OCI-LY3 (cell line): ENCODE measurements around the gene KDM4B.

ENCODE experiments used
- H2AFZ ChIP-seq: fragments of 200-600, 300-600 bp; shearing (Covaris generic); 2 replicates; pipeline ENCODE4 v1.6.0; 2014; ENCODE audit warnings: antibody characterized with exemption, low read depth, low read length
- H3K27ac ChIP-seq: fragments of 200-600, 300-600 bp; sonication (generic); 2 replicates; pipeline ENCODE4 v1.5.1; 2014; ENCODE audit warnings: mild to moderate bottlenecking, low read length, moderate library complexity, mixed read lengths
- H3K27me3 ChIP-seq: fragments of 200-600, 300-600 bp; sonication (generic); 2 replicates; pipeline ENCODE4 v1.6.1; 2014; ENCODE audit warnings: low read depth, low read length, mixed read lengths
- H3K36me3 ChIP-seq: fragments of 200-600, 300-600 bp; sonication (generic); replicated peaks from 2 replicates; pipeline ENCODE3; 2014; ENCODE audit warnings: low read depth, low read length, mixed read lengths
- H3K4me1 ChIP-seq: fragments of 300-600, 200-600 bp; sonication (generic); 2 replicates; pipeline ENCODE4 v1.6.1; 2014; ENCODE audit warnings: low read length, mixed read lengths
- H3K4me2 ChIP-seq: fragments of 200-600, 300-600 bp; sonication (generic); 2 replicates; pipeline ENCODE4 v1.6.1; 2014; ENCODE audit warnings: low read length, mixed read lengths
- H3K4me3 ChIP-seq: fragments of 300-600, 200-600 bp; sonication (generic); 2 replicates; pipeline ENCODE4 v1.5.1; 2014; ENCODE audit warnings: antibody characterized with exemption, mild to moderate bottlenecking, low read length, moderate library complexity
- H3K79me2 ChIP-seq: fragments of 300-600, 200-600 bp; shearing (Covaris generic); 2 replicates; pipeline ENCODE4 v1.6.1; 2014; ENCODE audit warnings: mild to moderate bottlenecking, low read length, mixed read lengths
- H3K9ac ChIP-seq: fragments of 300-600, 200-600 bp; shearing (Covaris generic); 2 replicates; pipeline ENCODE4 v1.6.0; 2014; ENCODE audit warnings: mild to moderate bottlenecking, low read length, moderate library complexity
- H3K9me3 ChIP-seq: fragments of 200-600, 300-600 bp; shearing (Covaris generic); 2 replicates; pipeline ENCODE4 v1.6.1; 2014; ENCODE audit warnings: low read length, mixed read lengths; ENCODE audit not compliant: insufficient read depth
- H4K20me1 ChIP-seq: fragments of 200-600, 300-600 bp; sonication (generic); 2 replicates; pipeline ENCODE4 v1.6.1; 2016; ENCODE audit warnings: low read length, mixed read lengths; ENCODE audit not compliant: insufficient read depth
- EZH2phosphoT487 ChIP-seq: fragments of 200-600 bp; shearing (Covaris generic); IDR thresholded peaks from 2 replicates; pipeline ENCODE4 v1.6.1; 2018; ENCODE audit warnings: antibody characterized with exemption, mixed run types, low read depth
- TF ChIP-seq, protein P1 (sequence below): fragments of 200-600, 300-600 bp; sonication (generic); IDR thresholded peaks from 2 replicates; pipeline ENCODE4 v1.5.1; 2014; ENCODE audit warnings: antibody characterized with exemption, low read length, low read depth

KDM4B gene

DNA sequence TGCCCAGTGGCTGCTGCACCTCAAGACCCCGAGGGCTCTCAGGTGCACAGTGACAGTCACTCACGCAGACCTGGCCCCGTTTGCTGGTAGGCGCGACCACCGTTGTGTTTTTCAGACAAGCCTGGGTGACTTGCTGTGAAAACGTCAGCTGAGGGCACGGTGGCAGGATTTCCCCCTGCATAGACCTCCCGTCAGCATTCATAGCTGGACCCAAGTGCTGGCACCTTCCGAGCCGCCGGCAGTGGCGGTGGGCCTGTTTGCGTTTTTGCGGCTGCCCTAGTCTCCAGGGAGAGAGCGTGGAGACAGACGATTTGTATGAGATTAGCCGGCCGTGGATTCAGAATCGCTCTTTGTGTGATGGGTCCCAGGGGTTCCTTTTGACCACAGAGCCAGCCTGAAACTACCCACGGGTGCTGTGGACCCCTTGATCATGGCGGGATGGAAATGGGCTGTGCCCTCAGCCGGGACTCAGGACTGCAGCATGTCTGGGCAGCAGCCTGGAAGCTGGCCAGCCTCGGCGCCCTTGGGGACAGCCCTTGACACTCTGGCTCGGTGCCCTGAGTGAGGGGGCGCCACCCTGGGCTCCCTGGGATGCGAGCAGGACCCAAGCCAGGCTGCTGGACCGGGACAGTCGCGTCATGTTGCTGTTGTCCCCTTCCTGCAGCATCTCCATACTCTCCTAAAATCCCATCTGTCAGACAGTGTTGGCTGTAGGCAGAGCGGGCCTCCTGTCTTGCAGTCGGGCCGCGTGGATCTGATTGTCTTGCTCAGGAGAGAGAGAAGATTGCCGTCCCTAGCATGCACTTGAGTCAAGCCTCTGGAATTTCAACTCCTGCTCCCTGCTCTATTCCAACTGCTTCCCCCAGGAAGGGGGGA, 8.6 kb downstream of the KDM4B start:
- no peak for TF ChIP-seq EZH2phosphoT487
- TF ChIP-seq, protein P1, sequence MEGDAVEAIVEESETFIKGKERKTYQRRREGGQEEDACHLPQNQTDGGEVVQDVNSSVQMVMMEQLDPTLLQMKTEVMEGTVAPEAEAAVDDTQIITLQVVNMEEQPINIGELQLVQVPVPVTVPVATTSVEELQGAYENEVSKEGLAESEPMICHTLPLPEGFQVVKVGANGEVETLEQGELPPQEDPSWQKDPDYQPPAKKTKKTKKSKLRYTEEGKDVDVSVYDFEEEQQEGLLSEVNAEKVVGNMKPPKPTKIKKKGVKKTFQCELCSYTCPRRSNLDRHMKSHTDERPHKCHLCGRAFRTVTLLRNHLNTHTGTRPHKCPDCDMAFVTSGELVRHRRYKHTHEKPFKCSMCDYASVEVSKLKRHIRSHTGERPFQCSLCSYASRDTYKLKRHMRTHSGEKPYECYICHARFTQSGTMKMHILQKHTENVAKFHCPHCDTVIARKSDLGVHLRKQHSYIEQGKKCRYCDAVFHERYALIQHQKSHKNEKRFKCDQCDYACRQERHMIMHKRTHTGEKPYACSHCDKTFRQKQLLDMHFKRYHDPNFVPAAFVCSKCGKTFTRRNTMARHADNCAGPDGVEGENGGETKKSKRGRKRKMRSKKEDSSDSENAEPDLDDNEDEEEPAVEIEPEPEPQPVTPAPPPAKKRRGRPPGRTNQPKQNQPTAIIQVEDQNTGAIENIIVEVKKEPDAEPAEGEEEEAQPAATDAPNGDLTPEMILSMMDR: no peak
- no peak overlapping the region for H3K4me3 ChIP-seq
- H3K79me2 ChIP-seq: peaks cover 88% of the 10 kb centered on the region
- H3K36me3 ChIP-seq: peaks cover 25% of the 10 kb centered on the region
- no peak overlapping the region for H3K27ac ChIP-seq
- H4K20me1 ChIP-seq: peaks cover 92% of the 10 kb centered on the region
- no peak overlapping the region for H2AFZ ChIP-seq
- H3K4me1 ChIP-seq: peaks cover 29% of the 10 kb centered on the region
- no peak overlapping the region for H3K9ac ChIP-seq
- no peaks in the 10 kb centered on the region for H3K27me3 ChIP-seq
- H3K9me3 ChIP-seq: no peaks in the 10 kb centered on the region
- H3K4me2 ChIP-seq: no peak overlapping the region

DNA sequence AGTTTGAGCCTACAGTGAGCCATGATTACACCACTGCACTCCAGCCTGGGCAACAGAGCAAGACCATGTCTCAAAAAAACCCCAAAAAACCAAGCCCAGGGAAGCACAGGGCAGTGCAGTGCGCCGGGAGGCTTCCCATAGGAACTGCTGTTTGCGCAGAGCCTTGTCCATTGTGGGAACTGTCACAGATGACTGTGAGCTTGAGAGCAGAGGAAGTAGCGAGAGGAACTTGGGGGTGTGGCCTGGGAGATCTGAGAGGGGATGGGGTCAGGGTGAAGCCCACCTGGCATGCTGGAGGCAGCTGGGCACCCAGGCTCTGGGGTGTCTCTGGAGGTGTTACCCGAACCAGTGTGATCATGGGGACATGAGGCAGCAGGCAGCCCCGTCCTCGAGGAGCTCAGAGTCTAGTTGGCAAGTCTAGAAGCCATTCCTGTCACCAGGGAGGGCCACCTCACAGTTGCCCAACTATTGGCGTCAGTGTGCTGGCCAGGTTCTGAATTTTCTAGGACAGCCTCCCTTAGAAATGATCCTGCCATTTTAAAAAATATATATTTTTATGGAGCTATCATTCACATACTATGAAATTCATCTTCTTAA, 10.4 kb downstream of the KDM4B start:
- peaks cover 91% of the 10 kb centered on the region for H3K79me2 ChIP-seq
- TF ChIP-seq, protein P1: no peak
- TF ChIP-seq EZH2phosphoT487: no peak
- H3K36me3 ChIP-seq: peaks cover 39% of the 10 kb centered on the region
- H3K9ac ChIP-seq: no peak overlapping the region
- H3K27ac ChIP-seq: no peak overlapping the region
- no peaks in the 10 kb centered on the region for H3K27me3 ChIP-seq
- no peak overlapping the region for H2AFZ ChIP-seq
- peaks cover 95% of the 10 kb centered on the region for H4K20me1 ChIP-seq
- peaks cover 29% of the 10 kb centered on the region for H3K4me1 ChIP-seq
- H3K4me3 ChIP-seq: no peak overlapping the region
- no peaks in the 10 kb centered on the region for H3K9me3 ChIP-seq
- no peak overlapping the region for H3K4me2 ChIP-seq

DNA sequence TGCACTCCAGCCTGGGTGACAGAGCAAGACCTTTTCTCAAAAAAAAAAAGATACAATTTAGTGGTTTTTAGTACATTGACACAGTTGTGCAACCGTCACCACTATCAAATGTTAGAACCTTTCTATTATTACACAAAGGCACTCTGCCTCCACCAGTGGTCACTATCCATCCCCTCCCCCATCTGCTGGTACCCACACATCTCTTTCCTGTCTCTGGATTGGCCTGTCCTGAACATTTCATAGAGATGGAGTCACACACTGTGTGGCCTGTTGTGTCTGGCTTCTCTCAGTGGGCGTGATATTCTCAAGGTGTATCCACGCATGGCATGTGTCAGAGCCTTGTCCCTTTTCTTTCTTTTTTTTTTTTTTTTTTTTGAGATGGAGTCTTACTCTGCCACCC, 11.2 kb downstream of the KDM4B start:
- H3K27ac ChIP-seq: no peak overlapping the region
- TF ChIP-seq EZH2phosphoT487: no peak
- TF ChIP-seq, protein P1: no peak
- peaks cover 96% of the 10 kb centered on the region for H4K20me1 ChIP-seq
- H3K4me2 ChIP-seq: no peak overlapping the region
- H3K4me1 ChIP-seq: peaks cover 29% of the 10 kb centered on the region
- no peak overlapping the region for H2AFZ ChIP-seq
- H3K36me3 ChIP-seq: peaks cover 41% of the 10 kb centered on the region
- no peaks in the 10 kb centered on the region for H3K9me3 ChIP-seq
- H3K9ac ChIP-seq: no peak overlapping the region
- no peaks in the 10 kb centered on the region for H3K27me3 ChIP-seq
- H3K79me2 ChIP-seq: peaks cover 91% of the 10 kb centered on the region
- H3K4me3 ChIP-seq: no peak overlapping the region
